Stimulated activated CD4-positive, alpha-beta T cell treated with anti-CD3 and anti-CD28 coated beads, Interleukin-1b, Interleukin-23, amount 100 ng/mL, for 4 hours (primary cell): Measurements from ENCODE around the gene RNF13.
"Not testable (repeated sequence)": the region's sequence is repeated elsewhere in the genome, so short reads cannot be mapped to it uniquely, and the experiment has no call there.

Experiments used
- DNase-seq, 2 donors: peaks; one replicate each; pipeline ENCODE4 v3.0.0-alpha.2; 2020; ENCODE audit warnings: low read depth in 2 of 2

The RNF13 gene

GRCh38 chr3:149955449-149955848, 142.4 kb downstream of the RNF13 start:
- no peak for DNase-seq

GRCh38 chr3:149957361-149958125, 144.5 kb downstream of the RNF13 start:
- DNase-seq: no peak

GRCh38 chr3:149958171-149958796, 145.3 kb downstream of the RNF13 start:
- DNase-seq: no peak

GRCh38 chr3:149959443-149959842, 146.4 kb downstream of the RNF13 start:
- no peak for DNase-seq

GRCh38 chr3:149963485-149963884, 150.5 kb downstream of the RNF13 start:
- no peak for DNase-seq

- DNase-seq: no peak
Measured at GRCh38 chr3:149964291-149964690, 151.3 kb downstream of the RNF13 start.

GRCh38 chr3:149965278-149965677, 152.3 kb downstream of the RNF13 start:
- DNase-seq: no peak

GRCh38 chr3:149967086-149967685, 154.2 kb downstream of the RNF13 start:
- no peak for DNase-seq

- no peak for DNase-seq
Measured at GRCh38 chr3:149968216-149968615, 155.2 kb downstream of the RNF13 start.

GRCh38 chr3:149969110-149969939, 156.3 kb downstream of the RNF13 start:
- no peak for DNase-seq

- peak; percentile 52 to 62 for DNase-seq
Measured at GRCh38 chr3:149969940-149970715, 157.1 kb downstream of the RNF13 start.

GRCh38 chr3:149970716-149971402, 157.8 kb downstream of the RNF13 start, which contains the start of gene PFN2:
TSS of gene PFN2 (minus strand) at chr3:149970895. CDS start at chr3:149970856, 39 bp downstream.
- peak; percentile 33 to 50 for DNase-seq

GRCh38 chr3:149971403-149972075, 158.5 kb downstream of the RNF13 start:
- peak; percentile 12 to 18 for DNase-seq

GRCh38 chr3:149975919-149976318, 162.9 kb downstream of the RNF13 start:
- no peak for DNase-seq

- no peak for DNase-seq
Measured at GRCh38 chr3:149977386-149977785, 164.4 kb downstream of the RNF13 start.

GRCh38 chr3:149981979-149982378, 169.0 kb downstream of the RNF13 start:
- DNase-seq: not testable (repeated sequence)

GRCh38 chr3:149983053-149983452, 170.0 kb downstream of the RNF13 start:
- not testable (repeated sequence) for DNase-seq

- no peak for DNase-seq
Measured at GRCh38 chr3:149983628-149984027, 170.6 kb downstream of the RNF13 start.

- no peak for DNase-seq
Measured at GRCh38 chr3:149989307-149989706, 176.3 kb downstream of the RNF13 start.

- DNase-seq: no peak
Measured at GRCh38 chr3:149990423-149990948, 177.5 kb downstream of the RNF13 start.
